GM19463 (cell line): ENCODE results near the gene KRTDAP.

Experiments used
- ATAC-seq: cut with Tn5 transposase; IDR thresholded peaks from one replicate; pipeline ENCODE4 v1.9.1; 2021; ENCODE audit warnings: mild to moderate bottlenecking, moderate library complexity; ENCODE audit not compliant: unreplicated experiment

The KRTDAP gene

GRCh38 chr19:35513628-35514281 lies 23.5 kb upstream of the KRTDAP start, which contains the start of gene DMKN:
TSS of gene DMKN (minus strand) at chr19:35513649. CDS start at chr19:35513475, 174 bp downstream.
- no peak for ATAC-seq

GRCh38 chr19:35512831-35513627 lies 22.8 kb upstream of the KRTDAP start:
- ATAC-seq: no peak

- no peak for ATAC-seq
Observed at GRCh38 chr19:35511337-35511736, 21.1 kb upstream of the KRTDAP start.

GRCh38 chr19:35510626-35510964 lies 20.3 kb upstream of the KRTDAP start:
- no peak for ATAC-seq

GRCh38 chr19:35509861-35510625 lies 19.8 kb upstream of the KRTDAP start:
- ATAC-seq: no peak

GRCh38 chr19:35509018-35509652 lies 18.9 kb upstream of the KRTDAP start:
- ATAC-seq: no peak

- ATAC-seq: no peak
Observed at GRCh38 chr19:35508129-35508528, 17.9 kb upstream of the KRTDAP start.

GRCh38 chr19:35507561-35507960 lies 17.3 kb upstream of the KRTDAP start:
- no peak for ATAC-seq

GRCh38 chr19:35506011-35506410 lies 15.7 kb upstream of the KRTDAP start:
- no peak for ATAC-seq

- ATAC-seq: no peak
Observed at GRCh38 chr19:35502751-35503150, 12.5 kb upstream of the KRTDAP start.

GRCh38 chr19:35501684-35502083 lies 11.4 kb upstream of the KRTDAP start:
- no peak for ATAC-seq

GRCh38 chr19:35500611-35501010 lies 10.3 kb upstream of the KRTDAP start:
- ATAC-seq: no peak

- no peak for ATAC-seq
Observed at GRCh38 chr19:35498984-35499527, 8.8 kb upstream of the KRTDAP start.

GRCh38 chr19:35498220-35498619 lies 8.0 kb upstream of the KRTDAP start:
- no peak for ATAC-seq

- no peak for ATAC-seq
Observed at GRCh38 chr19:35497406-35497805, 7.1 kb upstream of the KRTDAP start.

- no peak for ATAC-seq
Observed at GRCh38 chr19:35495107-35496064, 5.1 kb upstream of the KRTDAP start.

GRCh38 chr19:35493971-35494370 lies 3.7 kb upstream of the KRTDAP start:
- ATAC-seq: no peak

GRCh38 chr19:35491836-35492360 lies 1.6 kb upstream of the KRTDAP start:
- ATAC-seq: no peak

GRCh38 chr19:35488677-35489076 lies 1.6 kb downstream of the KRTDAP start:
- ATAC-seq: no peak
